DMS153 (cell line): ENCODE results near the gene ZNF284.
"Not testable (repeated sequence)": the region's sequence is repeated elsewhere in the genome, so short reads cannot be mapped to it uniquely, and the experiment has no call there.

Source experiments
- DNase-seq: peaks from one replicate; lab custom pipeline; 2025; lab: John Stamatoyannopoulos, UW

The ZNF284 gene

DNA sequence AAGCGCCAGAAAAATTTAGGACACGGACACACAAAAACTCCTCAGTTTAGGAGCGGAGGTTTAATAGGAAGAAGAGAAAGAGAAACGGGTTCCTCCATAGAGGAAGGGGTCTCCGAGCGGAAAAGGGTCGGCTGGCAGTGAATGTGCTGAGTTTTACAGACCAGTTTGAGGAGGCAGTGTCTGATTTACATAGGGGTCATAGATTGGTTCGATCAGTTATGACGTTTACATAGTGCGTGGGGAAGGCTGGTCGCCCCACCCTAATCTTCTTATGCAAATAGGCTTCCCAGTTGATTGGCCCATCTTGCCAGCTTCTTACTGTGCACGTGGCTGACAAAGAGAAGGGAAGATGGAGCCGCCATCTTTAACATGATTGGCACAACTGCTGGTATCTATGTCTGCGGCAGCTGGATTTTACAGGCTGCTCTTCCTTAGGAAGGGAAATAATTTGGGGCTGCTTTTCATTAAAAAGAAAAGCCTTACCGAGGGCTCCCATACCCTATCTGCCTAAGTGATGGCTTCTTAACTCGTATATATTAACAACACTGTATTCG lies 40.0 kb downstream of the ZNF284 start:
- no peak for DNase-seq

DNA sequence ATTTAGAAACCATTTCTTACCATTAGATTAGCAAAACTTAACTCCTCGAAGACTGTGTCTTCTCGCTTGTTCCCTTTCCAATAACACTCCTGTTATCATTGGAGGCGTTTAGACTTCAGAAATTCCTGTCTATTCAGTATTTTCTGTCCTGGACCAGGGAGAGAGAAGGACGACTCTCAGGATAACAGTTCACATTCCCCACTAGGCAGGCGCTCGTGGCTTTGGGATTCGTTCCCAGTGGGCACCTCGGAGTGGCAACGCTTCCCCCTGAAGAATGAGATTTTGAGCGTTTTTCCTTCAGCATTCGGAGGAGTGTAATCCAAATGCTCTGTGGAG lies 40.8 kb downstream of the ZNF284 start:
- DNase-seq: no peak

GRCh38 chr19:44113138-44113783 lies 41.3 kb downstream of the ZNF284 start, which contains the start of gene ZNF225:
Gene ZNF225, plus strand, starts transcription at chr19:44113399. Its CDS starts 2,429 bp downstream, at chr19:44115828.
- DNase-seq: peak; percentile 97

GRCh38 chr19:44113784-44114390 lies 41.9 kb downstream of the ZNF284 start:
- DNase-seq: no peak

GRCh38 chr19:44121162-44121561 lies 49.2 kb downstream of the ZNF284 start:
- DNase-seq: not testable (repeated sequence)

DNA sequence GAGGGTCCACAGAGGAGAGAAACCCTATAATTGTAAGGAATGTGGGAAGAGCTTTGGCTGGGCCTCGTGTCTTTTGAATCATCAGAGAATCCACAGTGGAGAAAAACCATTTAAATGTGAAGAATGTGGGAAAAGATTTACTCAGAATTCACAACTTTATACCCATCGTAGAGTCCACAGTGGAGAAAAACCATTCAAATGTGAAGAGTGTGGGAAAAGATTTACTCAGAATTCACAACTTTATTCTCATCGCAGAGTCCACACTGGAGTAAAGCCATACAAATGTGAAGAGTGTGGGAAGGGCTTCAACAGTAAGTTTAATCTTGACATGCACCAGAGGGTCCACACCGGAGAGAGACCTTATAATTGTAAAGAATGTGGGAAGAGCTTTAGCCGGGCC lies 60.0 kb downstream of the ZNF284 start:
- DNase-seq: no peak
